H1 (cell line): ENCODE results near the gene SNAPC1. TPM values are rescaled to one million over a fixed set of nuclear protein-coding genes. Genes with fewer than 3 reads are reported as not detected.

Experiments
- polyA plus RNA-seq, 7 experiments: library from polyadenylated mRNA; depleted of rRNA in 3 of 7; stranded (reverse) in 5 of 7; unstranded in 2 of 7; fragments of >200 nt in 5 of 7; fragments of 200-250 nt in 2 of 7; gene quantifications; 1 replicate in 5 of 7; 2 replicates in 1 of 7; 4 replicates in 1 of 7; pipeline versions ENCODE4 v1.2.1 to v1.2.3, GENCODE V29; 2011 to 2013; ENCODE audit warnings: missing spikeins in 2 of 7, mixed read lengths in 2 of 7
- total RNA-seq: library from RNA; stranded (reverse); fragmentation: NEBNext Ultra II Directional; extraction: Animal tissue kit (Norgen Biotek cat#: 25700); gene quantifications from 2 replicates; pipeline ENCODE4 v1.2.1, GENCODE V29; 2021

SNAPC1 gene
- total and polyA plus RNA-seq, 2 of the 8 experiments (the other 6 are each of a cell fraction or from before 2014, with no cell fraction given) = 5.8 to 11.1 TPM

Other genes with a start within 250 kb of the SNAPC1 start
- 175 and 178 TPM in 2 replicates for gene HIF1A, start 66.9 kb upstream of the SNAPC1 start, total RNA-seq
- gene HIF1A, start 66.9 kb upstream of the SNAPC1 start, polyA plus RNA-seq (2011; rRNA removed) = 37.1 and 54.8 TPM in 2 replicates
- gene SYT16, start 50.3 kb downstream of the SNAPC1 start, total RNA-seq = 2.9 and 3.6 TPM in 2 replicates
- 0.24 and 0.47 TPM in 2 replicates for gene SYT16, start 50.3 kb downstream of the SNAPC1 start, polyA plus RNA-seq (2011; rRNA removed)